ENCODE data around the gene ANKRD13B.

ANKRD13B gene

DNA sequence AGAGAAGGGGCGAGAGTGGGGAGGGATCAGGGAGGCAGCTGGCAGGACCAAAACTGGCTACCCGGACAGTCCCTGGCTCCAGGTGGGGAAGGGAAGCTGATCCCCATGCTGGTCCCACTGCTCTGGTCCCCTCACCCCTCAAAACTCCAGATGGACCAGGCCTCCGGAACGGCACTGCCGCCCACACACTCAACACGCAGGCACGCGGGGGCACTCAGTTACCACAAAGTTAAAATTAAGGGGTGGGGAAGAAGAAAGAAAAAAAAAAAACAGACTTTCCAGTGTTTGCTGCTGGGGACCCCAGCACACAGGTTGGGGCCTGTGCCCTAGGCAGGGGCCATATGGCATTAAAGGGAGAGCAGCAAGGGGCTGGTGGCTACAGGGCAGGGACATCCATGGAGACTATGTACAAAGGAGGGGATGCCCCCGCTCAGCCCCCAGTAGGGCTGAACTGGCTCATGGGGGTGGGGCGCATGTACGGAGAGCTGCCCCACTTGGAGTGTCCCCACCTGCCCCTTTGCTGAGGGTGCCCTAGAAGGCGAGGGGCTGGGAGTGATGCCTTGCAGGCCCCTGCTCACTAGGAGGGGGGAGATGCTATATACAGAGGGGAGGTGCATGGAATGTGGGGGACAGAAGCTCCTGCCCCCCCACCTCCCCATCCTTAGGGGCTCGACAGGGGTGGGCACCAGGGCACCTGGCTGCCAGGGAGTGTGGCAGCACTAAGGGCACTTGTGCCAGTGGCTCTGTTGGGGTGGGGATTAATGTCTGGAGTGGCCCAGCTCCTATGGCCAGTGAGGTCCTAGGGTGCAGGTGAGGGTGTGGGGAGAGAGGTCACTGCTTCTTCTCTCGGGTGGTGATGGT is 18.8 kb upstream of the ANKRD13B start:
- TF ChIP-seq, protein P1, sequence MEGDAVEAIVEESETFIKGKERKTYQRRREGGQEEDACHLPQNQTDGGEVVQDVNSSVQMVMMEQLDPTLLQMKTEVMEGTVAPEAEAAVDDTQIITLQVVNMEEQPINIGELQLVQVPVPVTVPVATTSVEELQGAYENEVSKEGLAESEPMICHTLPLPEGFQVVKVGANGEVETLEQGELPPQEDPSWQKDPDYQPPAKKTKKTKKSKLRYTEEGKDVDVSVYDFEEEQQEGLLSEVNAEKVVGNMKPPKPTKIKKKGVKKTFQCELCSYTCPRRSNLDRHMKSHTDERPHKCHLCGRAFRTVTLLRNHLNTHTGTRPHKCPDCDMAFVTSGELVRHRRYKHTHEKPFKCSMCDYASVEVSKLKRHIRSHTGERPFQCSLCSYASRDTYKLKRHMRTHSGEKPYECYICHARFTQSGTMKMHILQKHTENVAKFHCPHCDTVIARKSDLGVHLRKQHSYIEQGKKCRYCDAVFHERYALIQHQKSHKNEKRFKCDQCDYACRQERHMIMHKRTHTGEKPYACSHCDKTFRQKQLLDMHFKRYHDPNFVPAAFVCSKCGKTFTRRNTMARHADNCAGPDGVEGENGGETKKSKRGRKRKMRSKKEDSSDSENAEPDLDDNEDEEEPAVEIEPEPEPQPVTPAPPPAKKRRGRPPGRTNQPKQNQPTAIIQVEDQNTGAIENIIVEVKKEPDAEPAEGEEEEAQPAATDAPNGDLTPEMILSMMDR (IDR thresholded peaks at IDR 0.05; ENCODE audit: insufficient read depth, missing control alignments), result no peak
- DNase-seq (ENCODE audit: insufficient read length, low spot score), result no peak
- no peak for FAIRE-seq

DNA sequence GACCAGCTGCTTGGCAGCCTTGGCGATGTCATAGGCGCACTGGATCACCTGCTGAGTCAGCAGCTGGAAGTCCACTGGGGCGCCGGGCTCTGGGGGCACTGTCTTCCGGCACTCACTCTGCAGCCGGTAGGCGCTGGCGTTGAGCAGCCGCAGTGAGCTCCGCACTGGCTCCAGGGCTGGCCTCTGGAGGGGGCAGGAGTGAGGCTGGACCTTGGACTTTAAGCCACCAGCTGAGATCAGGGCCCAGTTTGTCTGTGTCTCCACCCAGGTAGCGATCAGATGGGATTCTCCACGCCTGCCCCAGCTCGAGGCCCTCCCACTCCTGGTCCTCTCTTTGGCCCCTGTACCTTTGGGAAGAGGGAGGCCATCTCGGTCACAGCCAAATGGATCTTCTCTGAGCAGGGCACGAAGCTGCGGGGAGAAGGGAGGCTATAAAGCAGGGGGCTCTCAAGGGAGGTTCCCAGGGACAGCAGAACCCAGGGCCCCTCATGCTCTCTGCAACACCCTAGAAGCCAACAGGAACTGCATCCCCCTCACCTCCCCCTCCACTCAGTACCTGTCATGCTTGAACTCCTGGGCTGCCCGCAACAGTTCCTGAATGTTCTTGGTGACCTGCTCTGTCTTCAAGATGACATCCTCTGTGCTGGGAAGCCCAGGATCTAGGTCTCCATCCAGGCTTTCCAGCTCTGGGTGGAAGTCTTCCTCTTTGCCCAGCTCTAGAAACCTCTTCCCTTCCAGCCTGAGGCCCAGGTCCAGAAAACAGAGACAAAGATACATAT is 18.0 kb upstream of the ANKRD13B start:
- no peak for DNase-seq (ENCODE audit: insufficient read length, low spot score)
- TF ChIP-seq, protein P1 (IDR thresholded peaks at IDR 0.05; ENCODE audit: insufficient read depth, missing control alignments), result no peak
- FAIRE-seq, result no peak

DNA sequence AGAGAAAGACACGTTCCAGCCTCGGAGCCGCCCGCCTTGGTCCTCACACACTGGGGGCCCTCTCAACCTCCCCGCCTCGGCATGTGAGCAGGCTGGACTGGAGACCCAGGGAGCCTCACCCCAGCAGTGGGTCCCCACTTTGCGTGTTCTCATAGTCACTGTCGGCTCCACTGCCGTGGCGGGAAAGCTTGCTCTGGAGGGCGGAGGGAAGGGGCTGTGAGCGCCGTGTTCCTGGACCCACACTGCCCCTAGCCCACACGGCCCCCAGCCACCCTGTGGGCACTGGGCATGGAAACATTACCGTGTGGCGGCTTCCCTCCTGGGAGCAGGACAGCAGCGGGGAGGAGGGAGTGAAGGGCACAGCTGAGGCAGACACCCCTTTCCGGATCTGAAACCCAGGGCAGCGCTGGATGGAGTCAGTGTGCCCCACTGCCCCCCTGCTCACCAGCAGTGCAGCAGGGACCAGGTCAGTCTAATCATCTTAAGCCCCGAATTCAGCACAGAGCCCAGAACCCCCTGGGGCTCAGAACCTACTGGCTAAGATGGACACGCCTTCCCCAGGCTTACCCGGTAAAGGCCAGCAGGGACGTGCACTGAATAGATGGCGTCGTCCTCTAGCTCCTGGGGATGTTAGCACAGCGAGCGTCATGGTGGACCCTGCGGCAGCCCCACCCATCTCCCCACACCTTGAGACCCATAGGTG is 17.3 kb upstream of the ANKRD13B start:
- TF ChIP-seq, protein P1 (IDR thresholded peaks at IDR 0.05; ENCODE audit: insufficient read depth, missing control alignments), result no peak
- DNase-seq (ENCODE audit: insufficient read length, low spot score) (no peak), FAIRE-seq (no peak)

DNA sequence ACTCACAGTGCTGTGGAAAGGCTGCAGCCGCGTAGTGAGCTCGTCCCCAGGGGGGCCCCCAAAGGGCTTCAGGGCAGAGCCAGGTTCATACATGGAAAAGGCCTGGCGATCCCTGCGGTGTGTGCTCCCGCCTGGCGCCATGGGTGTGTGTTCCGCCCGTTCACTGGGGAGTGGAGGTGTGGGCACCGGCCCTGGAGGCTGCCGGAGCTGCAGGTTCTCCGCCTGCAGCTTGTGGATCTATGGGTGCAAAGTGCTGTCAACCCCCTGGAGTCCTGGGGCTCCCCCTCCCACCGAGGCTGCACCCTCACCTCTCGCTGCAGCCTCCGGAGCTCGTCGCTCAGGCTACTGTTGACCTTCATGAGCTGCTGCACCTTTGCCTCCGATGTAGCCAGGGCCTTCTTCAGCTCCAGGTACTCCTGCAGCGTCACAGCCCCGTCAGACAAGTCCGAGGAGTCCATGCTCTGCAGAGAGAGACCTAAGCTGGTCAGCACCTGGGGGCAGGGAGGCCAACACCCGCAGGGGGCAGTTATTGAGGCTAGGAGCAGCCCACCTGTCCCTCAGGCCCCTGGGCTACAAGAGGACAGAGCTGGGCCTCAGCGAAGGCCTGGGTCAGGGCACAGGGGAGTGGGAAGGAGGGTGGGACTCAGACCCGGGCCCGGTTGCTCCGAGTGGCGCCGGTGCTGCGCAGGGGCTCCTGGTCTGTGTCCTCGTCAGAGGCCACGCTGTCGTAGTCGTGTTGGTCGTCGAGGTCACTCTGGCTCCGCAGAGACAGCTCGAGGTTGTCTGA is 16.5 kb upstream of the ANKRD13B start:
- no peak for DNase-seq (ENCODE audit: insufficient read length, low spot score)
- TF ChIP-seq, protein P1 (IDR thresholded peaks at IDR 0.05; ENCODE audit: insufficient read depth, missing control alignments), result no peak
- FAIRE-seq, result no peak

DNA sequence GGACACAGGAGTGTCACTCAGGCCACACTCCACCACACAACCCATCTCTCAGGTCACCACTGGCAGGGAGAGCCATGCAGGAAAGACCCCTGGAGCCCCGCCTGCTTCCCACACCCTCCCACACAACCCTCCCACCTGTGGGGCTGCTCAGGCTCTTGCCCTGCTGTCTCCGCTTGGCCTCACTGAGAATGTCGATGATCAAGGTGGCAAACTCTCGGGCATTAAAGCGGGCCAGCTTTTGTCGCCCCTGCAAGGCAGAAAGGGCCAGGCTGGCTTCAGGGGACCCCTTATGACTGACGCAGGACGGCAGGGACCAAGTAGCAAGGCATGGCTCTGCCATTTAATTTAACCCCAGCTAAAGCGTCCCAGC is 15.9 kb upstream of the ANKRD13B start:
- no peak for FAIRE-seq
- DNase-seq (ENCODE audit: insufficient read length, low spot score), result no peak
- TF ChIP-seq, protein P1 (IDR thresholded peaks at IDR 0.05; ENCODE audit: insufficient read depth, missing control alignments), result no peak

DNA sequence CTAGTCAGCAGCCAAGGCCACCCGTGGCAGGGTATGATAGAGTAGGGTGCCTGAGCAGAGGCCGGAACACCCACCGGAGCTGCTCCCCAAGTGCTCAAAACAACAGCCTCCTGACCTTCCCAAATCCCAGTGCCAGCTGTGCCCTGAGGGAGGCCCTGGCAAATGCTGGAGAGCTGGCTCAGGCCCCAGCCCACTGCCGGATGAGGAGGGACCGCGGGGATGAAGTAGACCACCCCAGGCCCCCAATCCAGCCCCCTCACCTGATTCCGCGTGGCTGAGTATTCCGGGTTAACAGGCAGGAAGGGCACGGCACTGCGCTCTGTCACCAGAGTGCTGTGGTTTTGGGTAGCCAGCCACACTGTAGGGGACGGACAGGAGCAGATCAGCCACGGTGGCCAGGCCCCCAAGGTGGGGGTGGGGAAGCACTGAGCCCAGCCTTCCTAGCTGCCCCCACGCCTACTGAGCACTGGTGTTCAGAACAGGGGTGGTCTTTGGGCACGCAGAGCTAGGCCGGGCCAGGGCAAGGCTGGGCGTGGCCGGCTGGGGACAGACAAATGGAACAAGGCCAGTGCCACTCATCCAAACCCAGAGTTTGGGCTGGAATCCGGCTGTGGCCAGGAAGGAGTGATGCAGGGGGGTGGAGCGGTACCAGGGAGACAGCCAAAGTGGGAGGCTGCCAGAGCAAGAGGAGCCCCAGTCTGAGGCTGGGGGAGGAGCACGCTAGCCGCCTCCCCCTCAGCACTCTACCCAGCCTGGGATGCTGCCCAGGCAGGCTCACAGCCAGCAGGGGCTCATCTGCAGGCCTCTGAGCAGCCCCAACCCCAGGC is 15.3 kb upstream of the ANKRD13B start:
- TF ChIP-seq, protein P1 (IDR thresholded peaks at IDR 0.05; ENCODE audit: insufficient read depth, missing control alignments), result no peak
- DNase-seq (ENCODE audit: insufficient read length, low spot score) (no peak), FAIRE-seq (no peak)
